H9 (cell line): ENCODE results near the gene USP28. TPM values are rescaled to one million over a fixed set of nuclear protein-coding genes. Genes with fewer than 3 reads are reported as not detected.

ENCODE experiments used
- DNase-seq: peaks from one replicate; pipeline ENCODE4 v3.0.0-alpha.2; 2017
- H2AFZ ChIP-seq: one replicate; pipeline ENCODE4 v1.6.1; 2013; ENCODE audit warnings: mild to moderate bottlenecking, low read length, control low read depth, moderate library complexity
- H2AK5ac ChIP-seq: 2 replicates; pipeline ENCODE4 v1.6.1; 2013; ENCODE audit warnings: low read length, control low read depth, mixed read lengths; ENCODE audit not compliant: insufficient read length
- H2BK120ac ChIP-seq: one replicate; pipeline ENCODE4 v1.6.1; 2013; ENCODE audit warnings: low read depth, mild to moderate bottlenecking, low read length, control low read depth, inconsistent platforms; ENCODE audit not compliant: poor library complexity, severe bottlenecking
- H2BK12ac ChIP-seq: 2 replicates; pipeline ENCODE4 v1.6.1; 2013; ENCODE audit warnings: low read length, control low read depth, mixed read lengths, low read depth; ENCODE audit not compliant: insufficient read length
- H2BK15ac ChIP-seq: 2 replicates; pipeline ENCODE4 v1.6.1; 2013; ENCODE audit warnings: low read depth, low read length, control low read depth
- H2BK20ac ChIP-seq: one replicate; pipeline ENCODE4 v1.6.1; 2013; ENCODE audit warnings: low read depth, mild to moderate bottlenecking, low read length, control low read depth, inconsistent platforms; ENCODE audit not compliant: poor library complexity, severe bottlenecking
- H2BK5ac ChIP-seq: 2 replicates; pipeline ENCODE4 v1.6.1; 2013; ENCODE audit warnings: low read length, control low read depth, mixed read lengths; ENCODE audit not compliant: insufficient read length
- H3K14ac ChIP-seq: 2 replicates; pipeline ENCODE4 v1.6.1; 2013; ENCODE audit warnings: low read length, control low read depth; ENCODE audit not compliant: insufficient read depth
- H3K18ac ChIP-seq: 2 replicates; pipeline ENCODE4 v1.6.1; 2013; ENCODE audit warnings: low read depth, mild to moderate bottlenecking, mixed read lengths, low read length, control low read depth; ENCODE audit not compliant: insufficient read length
- H3K23ac ChIP-seq: 2 replicates; pipeline ENCODE4 v1.6.1; 2013; ENCODE audit warnings: low read length, control low read depth, mixed read lengths, low read depth; ENCODE audit not compliant: insufficient read length
- H3K23me2 ChIP-seq: 2 replicates; pipeline ENCODE4 v1.6.1; 2013; ENCODE audit warnings: low read depth, mild to moderate bottlenecking, mixed read lengths, low read length, control low read depth; ENCODE audit not compliant: insufficient read length, poor library complexity, severe bottlenecking
- H3K27ac ChIP-seq: 2 replicates; pipeline ENCODE4 v1.5.1; 2013; ENCODE audit warnings: low read length, control low read depth, mixed read lengths, low read depth; ENCODE audit not compliant: insufficient read length
- H3K27me3 ChIP-seq: 2 replicates; pipeline ENCODE4 v1.6.1; 2013; ENCODE audit warnings: low read length, control low read depth, inconsistent platforms; ENCODE audit not compliant: insufficient read depth
- H3K4ac ChIP-seq: 2 replicates; pipeline ENCODE4 v1.6.1; 2013; ENCODE audit warnings: low read depth, mild to moderate bottlenecking, control low read depth, inconsistent platforms, low read length, moderate library complexity
- H3K4me1 ChIP-seq: 2 replicates; pipeline ENCODE4 v1.6.1; 2013; ENCODE audit warnings: low read length, control low read depth, inconsistent platforms; ENCODE audit not compliant: insufficient read depth
- H3K4me2 ChIP-seq: 2 replicates; pipeline ENCODE4 v1.6.1; 2013; ENCODE audit warnings: low read length, control low read depth, mixed read lengths; ENCODE audit not compliant: insufficient read length, insufficient read depth
- H3K56ac ChIP-seq: 2 replicates; pipeline ENCODE4 v1.6.1; 2013; ENCODE audit warnings: low read depth, mild to moderate bottlenecking, mixed read lengths, low read length, control low read depth; ENCODE audit not compliant: insufficient read length
- H3K79me1 ChIP-seq: 2 replicates; pipeline ENCODE4 v1.6.1; 2013; ENCODE audit warnings: low read depth, mild to moderate bottlenecking, moderate library complexity, low read length, control low read depth, inconsistent platforms; ENCODE audit not compliant: insufficient read depth, poor library complexity, severe bottlenecking
- H3K79me2 ChIP-seq: 2 replicates; pipeline ENCODE4 v1.6.1; 2013; ENCODE audit warnings: low read length, control low read depth, inconsistent platforms; ENCODE audit not compliant: insufficient read depth
- H3K9ac ChIP-seq: 2 replicates; pipeline ENCODE4 v1.6.1; 2013; ENCODE audit warnings: low read length, control low read depth, mixed read lengths; ENCODE audit not compliant: insufficient read length; ENCODE audit errors: extremely low read depth
- H3K9me3 ChIP-seq: one replicate; pipeline ENCODE4 v1.6.1; 2013; ENCODE audit warnings: low read depth, low read length, inconsistent platforms; ENCODE audit not compliant: control insufficient read depth
- H3T11ph ChIP-seq: one replicate; pipeline ENCODE4 v1.6.1; 2013; ENCODE audit warnings: mild to moderate bottlenecking, low read length, control low read depth, inconsistent platforms
- H4K20me1 ChIP-seq: one replicate; pipeline ENCODE4 v1.6.1; 2013; ENCODE audit not compliant: control insufficient read depth, insufficient read length, insufficient read depth
- H4K5ac ChIP-seq: 2 replicates; pipeline ENCODE4 v1.6.1; 2013; ENCODE audit warnings: low read depth, mild to moderate bottlenecking, mixed read lengths, low read length, control low read depth; ENCODE audit not compliant: insufficient read length
- H4K8ac ChIP-seq: replicated peaks from 2 replicates; pipeline ENCODE4 v1.6.1; 2013; ENCODE audit warnings: low read length, control low read depth, mixed read lengths, low read depth; ENCODE audit not compliant: insufficient read length
- H4K91ac ChIP-seq: 2 replicates; pipeline ENCODE4 v1.6.1; 2013; ENCODE audit warnings: low read depth, mild to moderate bottlenecking, moderate library complexity, mixed read lengths, low read length, control low read depth; ENCODE audit not compliant: insufficient read length
- H3K27ac Mint-ChIP-seq, 3 experiments: 2 replicates in 2 of 3; 3 replicates in 1 of 3; pipeline ENCODE4 v1.8.0; 2020 to 2021; ENCODE audit warnings: mixed read lengths in 3 of 3, mild to moderate bottlenecking in 1 of 3, moderate library complexity in 1 of 3
- H3K27me3 Mint-ChIP-seq: 2 replicates; pipeline ENCODE4 v1.8.0; 2021; ENCODE audit warnings: low read depth, mild to moderate bottlenecking, moderate library complexity, mixed read lengths
- H3K36me3 Mint-ChIP-seq, 3 experiments: 2 replicates in 2 of 3; 3 replicates in 1 of 3; pipeline ENCODE4 v1.8.0; 2020 to 2021; ENCODE audit warnings: low read depth in 3 of 3, mixed read lengths in 3 of 3; ENCODE audit not compliant: insufficient read depth in 1 of 3
- H3K4me1 Mint-ChIP-seq, 2 experiments: 2 replicates each; pipeline ENCODE4 v1.8.0; 2020; ENCODE audit warnings: mixed read lengths in 2 of 2
- H3K4me3 Mint-ChIP-seq, 2 experiments: 2 replicates in 1 of 2; 3 replicates in 1 of 2; pipeline ENCODE4 v1.8.0; 2020 to 2021; ENCODE audit warnings: mild to moderate bottlenecking in 2 of 2, mixed read lengths in 2 of 2, moderate library complexity in 1 of 2
- H3K9me3 Mint-ChIP-seq, 2 experiments: 2 replicates in 1 of 2; 3 replicates in 1 of 2; pipeline ENCODE4 v1.8.0; 2020; ENCODE audit warnings: mild to moderate bottlenecking in 2 of 2, mixed read lengths in 2 of 2, moderate library complexity in 1 of 2
- total RNA-seq: library from RNA; stranded (reverse); gene quantifications from 2 replicates; pipeline ENCODE4 v1.2.1, GENCODE V29; 2021
- TF ChIP-seq, protein P1 (sequence below): fragments of 200-600 bp; sonication (generic); conservative IDR thresholded peaks from 3 replicates; pipeline ENCODE4 v1.8.0; 2021; ENCODE audit warnings: antibody characterized with exemption, mild to moderate bottlenecking

The USP28 gene
- total RNA-seq, 1 experiment from 2014 or later, result 107 TPM

DNA sequence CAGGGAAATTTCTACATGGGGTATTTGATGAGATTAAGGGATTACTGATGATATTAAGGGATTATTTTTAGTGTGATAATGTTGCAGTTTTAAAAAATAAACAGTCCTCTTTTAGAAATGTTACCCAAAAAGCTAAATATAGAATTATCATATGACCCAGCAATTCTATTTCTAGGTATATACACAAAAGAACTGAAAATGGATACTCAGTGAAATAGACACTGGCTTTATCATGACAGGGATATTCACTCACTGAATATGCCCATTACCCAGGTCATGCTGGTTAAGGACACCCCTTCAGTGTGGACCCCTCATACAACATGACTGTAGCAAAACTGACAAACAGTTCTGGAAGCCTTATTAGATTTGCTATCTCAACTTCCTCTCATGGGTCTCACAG, 27.8 kb downstream of the USP28 start:
- no peak overlapping the region for H2BK120ac ChIP-seq
- H2BK15ac ChIP-seq, result no peak overlapping the region
- H3K14ac ChIP-seq, result no peak overlapping the region
- peaks cover 5% of the 10 kb centered on the region; the same call in 1 of the 2 replicates for H3K79me2 ChIP-seq
- TF ChIP-seq, protein P1, sequence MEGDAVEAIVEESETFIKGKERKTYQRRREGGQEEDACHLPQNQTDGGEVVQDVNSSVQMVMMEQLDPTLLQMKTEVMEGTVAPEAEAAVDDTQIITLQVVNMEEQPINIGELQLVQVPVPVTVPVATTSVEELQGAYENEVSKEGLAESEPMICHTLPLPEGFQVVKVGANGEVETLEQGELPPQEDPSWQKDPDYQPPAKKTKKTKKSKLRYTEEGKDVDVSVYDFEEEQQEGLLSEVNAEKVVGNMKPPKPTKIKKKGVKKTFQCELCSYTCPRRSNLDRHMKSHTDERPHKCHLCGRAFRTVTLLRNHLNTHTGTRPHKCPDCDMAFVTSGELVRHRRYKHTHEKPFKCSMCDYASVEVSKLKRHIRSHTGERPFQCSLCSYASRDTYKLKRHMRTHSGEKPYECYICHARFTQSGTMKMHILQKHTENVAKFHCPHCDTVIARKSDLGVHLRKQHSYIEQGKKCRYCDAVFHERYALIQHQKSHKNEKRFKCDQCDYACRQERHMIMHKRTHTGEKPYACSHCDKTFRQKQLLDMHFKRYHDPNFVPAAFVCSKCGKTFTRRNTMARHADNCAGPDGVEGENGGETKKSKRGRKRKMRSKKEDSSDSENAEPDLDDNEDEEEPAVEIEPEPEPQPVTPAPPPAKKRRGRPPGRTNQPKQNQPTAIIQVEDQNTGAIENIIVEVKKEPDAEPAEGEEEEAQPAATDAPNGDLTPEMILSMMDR, result no peak
- peaks cover 19% of the 10 kb centered on the region for H3K4me1 ChIP-seq
- no peak overlapping the region for H2BK12ac ChIP-seq
- no peaks in the 10 kb centered on the region for H3K9me3 ChIP-seq
- H4K20me1 ChIP-seq, result no peaks in the 10 kb centered on the region
- no peak overlapping the region for H2BK20ac ChIP-seq
- H3T11ph ChIP-seq, result no peak overlapping the region
- H3K27ac ChIP-seq, result peak overlapping the region; percentile 94
- Mint-ChIP-seq H3K4me3 (peak overlapping the region in 1 of 2 experiments; percentile 19; a peak in 2 of 5 replicates), H3K4me1 (peaks cover 57% of the 10 kb centered on the region in 2 experiments), H3K27me3 (no peaks in the 10 kb centered on the region), H3K27ac (peak overlapping the region; percentile 60 to 91 (median 86)), H3K9me3 (peaks cover 0 to 9% of the 10 kb centered on the region in 2 experiments; a peak in 3 of 5 replicates), H3K36me3 (peaks cover 43 to 75% (median 50%) of the 10 kb centered on the region in 3 experiments)
- H3K23me2 ChIP-seq, result no peaks in the 10 kb centered on the region
- H4K8ac ChIP-seq, result no peak overlapping the region
- no peak overlapping the region for H2AK5ac ChIP-seq
- H2AFZ ChIP-seq, result no peak overlapping the region
- no peak overlapping the region for H3K4ac ChIP-seq
- H2BK5ac ChIP-seq, result no peak overlapping the region
- no peak overlapping the region for H4K91ac ChIP-seq
- H4K5ac ChIP-seq, result no peak overlapping the region
- H3K23ac ChIP-seq, result no peak overlapping the region
- peak overlapping the region; percentile 46 for H3K4me2 ChIP-seq
- no peak overlapping the region for H3K9ac ChIP-seq
- no peak for DNase-seq
- H3K56ac ChIP-seq, result no peak overlapping the region
- H3K79me1 ChIP-seq, result peaks cover 5% of the 10 kb centered on the region
- H3K18ac ChIP-seq, result no peak overlapping the region
- H3K27me3 ChIP-seq, result no peaks in the 10 kb centered on the region
